Fibroblast of lung (primary cell): ENCODE results near the gene TAOK1. TPM values are rescaled to one million over a fixed set of nuclear protein-coding genes. Genes with fewer than 3 reads are reported as not detected.

Source experiments
- DNase-seq, 2 donors: peaks; one replicate each; pipeline versions ENCODE4 v3.0.0 to v3.0.0-alpha.2; 2010; ENCODE audit warnings: low read depth in 2 of 2
- H2AFZ ChIP-seq: 2 replicates; pipeline ENCODE4 v1.5.1; 2012; ENCODE audit warnings: low read length, control low read depth, inconsistent platforms
- H3K27ac ChIP-seq: 2 replicates; pipeline ENCODE4 v1.5.1; 2011; ENCODE audit warnings: low read length, control low read depth; ENCODE audit not compliant: insufficient read depth
- H3K27me3 ChIP-seq: 2 replicates; pipeline ENCODE4 v1.5.1; 2011; ENCODE audit warnings: mild to moderate bottlenecking, low read length; ENCODE audit not compliant: control insufficient read depth, insufficient read depth
- H3K36me3 ChIP-seq: 2 replicates; pipeline ENCODE4 v1.5.1; 2011; ENCODE audit warnings: low read length; ENCODE audit not compliant: control insufficient read depth, insufficient read depth
- H3K4me1 ChIP-seq: 2 replicates; pipeline ENCODE4 v1.5.1; 2011; ENCODE audit warnings: low read length; ENCODE audit not compliant: control insufficient read depth, insufficient read depth; ENCODE audit errors: extremely low read depth
- H3K4me2 ChIP-seq: 2 replicates; pipeline ENCODE4 v1.5.1; 2011; ENCODE audit warnings: low read length, control low read depth; ENCODE audit not compliant: insufficient read depth; ENCODE audit errors: extremely low read depth
- H3K4me3 ChIP-seq, 4 experiments: fragments of 200-600 bp in 1 of 4; sonication (generic) in 1 of 4; replicated peaks in 1 of 4; 2 replicates each; pipeline ENCODE4 v1.5.1; 2011 to 2016; ENCODE audit warnings: low read length in 4 of 4, low read depth in 3 of 4, mild to moderate bottlenecking in 3 of 4, control low read depth in 2 of 4, inconsistent platforms in 1 of 4, mixed read lengths in 1 of 4; ENCODE audit not compliant: insufficient read depth in 1 of 4; ENCODE audit errors: control extremely low read depth in 1 of 4
- H3K79me2 ChIP-seq: 2 replicates; pipeline ENCODE4 v1.5.1; 2012; ENCODE audit warnings: mild to moderate bottlenecking, low read length, inconsistent platforms; ENCODE audit not compliant: control insufficient read depth, insufficient read depth
- H3K9ac ChIP-seq: 2 replicates; pipeline ENCODE4 v1.5.1; 2011; ENCODE audit warnings: mild to moderate bottlenecking, low read length, control low read depth; ENCODE audit not compliant: insufficient read depth
- H3K9me3 ChIP-seq: 2 replicates; pipeline ENCODE4 v1.5.1; 2012; ENCODE audit warnings: low read depth, low read length; ENCODE audit not compliant: control insufficient read depth, insufficient read depth
- H4K20me1 ChIP-seq: 2 replicates; pipeline ENCODE4 v1.5.1; 2011; ENCODE audit warnings: low read length; ENCODE audit not compliant: control insufficient read depth, insufficient read depth; ENCODE audit errors: extremely low read depth
- EZH2 ChIP-seq: IDR thresholded peaks from 2 replicates; pipeline ENCODE4 v1.5.1; 2012; ENCODE audit warnings: low read length, control low read depth, mild to moderate bottlenecking; ENCODE audit errors: missing control alignments
- polyA plus RNA-seq, 2 donors: library from polyadenylated mRNA; depleted of rRNA in 1 of 2; stranded (reverse) in 1 of 2; unstranded in 1 of 2; fragments of >200 nt; gene quantifications; 2 replicates each; pipeline ENCODE4 v1.2.1, GENCODE V29; 2011 to 2012; ENCODE audit warnings: missing spikeins in 1 of 2
- total RNA-seq: library from RNA; depleted of rRNA; stranded (reverse); fragments of >200 nt; gene quantifications from 2 replicates; pipeline ENCODE4 v1.2.1, GENCODE V29; 2014
- TF ChIP-seq, protein P1 (sequence below), 2 donors: IDR thresholded peaks in 1 of 2; conservative IDR thresholded peaks in 1 of 2; 1 replicate in 1 of 2; 2 replicates in 1 of 2; pipeline ENCODE4 v1.5.1; 2011 to 2012; ENCODE audit warnings: low read length in 2 of 2, control low read depth in 1 of 2, inconsistent platforms in 1 of 2, low read depth in 1 of 2, mild to moderate bottlenecking in 1 of 2

Gene TAOK1
- total and polyA plus RNA-seq, 2 donors (not counting 1 experiment from before 2014, with no cell fraction given): 35.1 to 62.8 TPM

DNA sequence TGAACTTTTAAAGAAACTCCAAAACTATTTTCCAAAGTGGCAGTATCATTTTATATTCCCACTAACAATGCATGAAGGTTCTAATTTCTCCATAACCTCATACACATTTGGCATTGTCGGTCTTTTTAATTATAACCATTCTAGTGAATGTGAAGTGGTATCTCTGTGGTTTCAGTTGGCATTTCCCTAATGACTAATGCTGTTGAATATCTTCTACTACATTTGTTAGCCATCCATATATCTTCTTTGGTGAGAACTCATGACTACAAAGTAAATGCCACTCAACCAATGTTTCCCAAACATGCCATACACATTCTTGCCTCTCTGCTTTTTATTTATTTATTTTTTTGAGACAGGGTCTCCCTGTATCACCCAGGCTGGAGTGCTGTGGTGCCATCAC, 31.7 kb upstream of the TAOK1 start:
- Histone ChIP-seq H4K20me1 (no peaks in the 10 kb centered on the region), H3K36me3 (no peaks in the 10 kb centered on the region), H3K4me3 (no peak overlapping the region), H3K79me2 (no peaks in the 10 kb centered on the region), H2AFZ (no peak overlapping the region), H3K4me1 (no peaks in the 10 kb centered on the region), H3K9me3 (no peaks in the 10 kb centered on the region), H3K4me2 (no peak overlapping the region), H3K27me3 (no peaks in the 10 kb centered on the region), H3K9ac (no peak overlapping the region), H3K27ac (no peak overlapping the region)
- TF ChIP-seq EZH2: no peak
- TF ChIP-seq, protein P1, sequence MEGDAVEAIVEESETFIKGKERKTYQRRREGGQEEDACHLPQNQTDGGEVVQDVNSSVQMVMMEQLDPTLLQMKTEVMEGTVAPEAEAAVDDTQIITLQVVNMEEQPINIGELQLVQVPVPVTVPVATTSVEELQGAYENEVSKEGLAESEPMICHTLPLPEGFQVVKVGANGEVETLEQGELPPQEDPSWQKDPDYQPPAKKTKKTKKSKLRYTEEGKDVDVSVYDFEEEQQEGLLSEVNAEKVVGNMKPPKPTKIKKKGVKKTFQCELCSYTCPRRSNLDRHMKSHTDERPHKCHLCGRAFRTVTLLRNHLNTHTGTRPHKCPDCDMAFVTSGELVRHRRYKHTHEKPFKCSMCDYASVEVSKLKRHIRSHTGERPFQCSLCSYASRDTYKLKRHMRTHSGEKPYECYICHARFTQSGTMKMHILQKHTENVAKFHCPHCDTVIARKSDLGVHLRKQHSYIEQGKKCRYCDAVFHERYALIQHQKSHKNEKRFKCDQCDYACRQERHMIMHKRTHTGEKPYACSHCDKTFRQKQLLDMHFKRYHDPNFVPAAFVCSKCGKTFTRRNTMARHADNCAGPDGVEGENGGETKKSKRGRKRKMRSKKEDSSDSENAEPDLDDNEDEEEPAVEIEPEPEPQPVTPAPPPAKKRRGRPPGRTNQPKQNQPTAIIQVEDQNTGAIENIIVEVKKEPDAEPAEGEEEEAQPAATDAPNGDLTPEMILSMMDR (conservative IDR thresholded peaks at IDR 0.05 in 1 of 2, IDR thresholded peaks at IDR 0.05 in 1 of 2; ENCODE audit: low read depth in 1 of 2, low read length in 2 of 2): no peak
- DNase-seq: peak in 1 of 2 donors; percentile 62

DNA sequence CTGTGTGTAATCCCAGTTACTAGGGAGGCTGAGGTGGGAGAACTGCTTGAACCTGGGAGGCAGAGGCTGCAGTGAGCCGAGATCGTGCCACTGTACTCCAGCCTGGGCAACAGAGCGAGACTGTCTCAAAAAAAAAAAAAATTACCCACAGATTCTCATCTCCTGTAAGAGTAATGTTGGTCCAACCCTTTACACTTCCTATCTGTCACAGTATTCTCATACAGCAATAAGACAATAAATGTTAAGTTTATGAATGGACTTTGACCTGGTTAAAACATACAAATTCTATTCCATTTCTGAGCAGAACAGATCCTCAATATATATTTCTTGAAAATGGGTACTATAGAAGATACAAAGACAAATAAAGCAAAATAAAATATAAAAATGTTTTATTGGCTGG, 30.4 kb upstream of the TAOK1 start:
- H3K36me3 ChIP-seq: no peaks in the 10 kb centered on the region

DNA sequence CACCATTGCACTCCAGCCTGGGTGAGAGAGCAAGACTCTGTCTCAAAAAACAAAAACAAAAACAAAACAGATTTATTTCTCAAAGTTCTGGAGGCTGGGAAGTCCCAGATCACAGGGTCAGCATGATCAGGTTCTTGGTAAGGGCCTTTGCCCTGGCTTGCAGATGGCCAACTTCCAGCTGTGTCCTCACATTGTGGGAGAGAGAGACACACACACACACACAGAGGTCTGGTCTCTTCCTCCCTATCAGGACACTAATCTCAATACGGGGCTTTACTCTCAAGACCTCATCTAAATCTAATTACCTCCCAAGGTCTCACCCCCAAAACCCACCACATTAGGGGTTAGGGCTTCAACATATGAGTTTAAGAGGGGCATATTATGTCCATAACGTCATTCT, 26.4 kb upstream of the TAOK1 start:
- H3K4me1 ChIP-seq: no peaks in the 10 kb centered on the region
- no peaks in the 10 kb centered on the region for H4K20me1 ChIP-seq
- TF ChIP-seq EZH2: no peak
- TF ChIP-seq, protein P1 (conservative IDR thresholded peaks at IDR 0.05 in 1 of 2, IDR thresholded peaks at IDR 0.05 in 1 of 2; ENCODE audit: low read depth in 1 of 2, low read length in 2 of 2): no peak
- no peaks in the 10 kb centered on the region for H3K79me2 ChIP-seq
- H3K27ac ChIP-seq: no peak overlapping the region
- no peak overlapping the region for H3K9ac ChIP-seq
- no peak overlapping the region for H3K4me3 ChIP-seq
- H3K9me3 ChIP-seq: no peaks in the 10 kb centered on the region
- H2AFZ ChIP-seq: no peak overlapping the region
- no peak for DNase-seq
- no peaks in the 10 kb centered on the region for H3K27me3 ChIP-seq
- no peaks in the 10 kb centered on the region for H3K36me3 ChIP-seq
- H3K4me2 ChIP-seq: no peak overlapping the region

More for the DNA sequence above, 30.4 kb upstream of the TAOK1 start:
- H3K4me3 ChIP-seq: no peak overlapping the region
- no peaks in the 10 kb centered on the region for H4K20me1 ChIP-seq
- TF ChIP-seq, protein P1 (conservative IDR thresholded peaks at IDR 0.05 in 1 of 2, IDR thresholded peaks at IDR 0.05 in 1 of 2; ENCODE audit: low read depth in 1 of 2, low read length in 2 of 2): no peak
- no peak for TF ChIP-seq EZH2
- H3K9ac ChIP-seq: no peak overlapping the region
- H2AFZ ChIP-seq: no peak overlapping the region
- no peaks in the 10 kb centered on the region for H3K4me1 ChIP-seq
- H3K79me2 ChIP-seq: no peaks in the 10 kb centered on the region
- DNase-seq: no peak
- no peak overlapping the region for H3K4me2 ChIP-seq
- H3K27ac ChIP-seq: no peak overlapping the region
- H3K27me3 ChIP-seq: no peaks in the 10 kb centered on the region
- no peaks in the 10 kb centered on the region for H3K9me3 ChIP-seq
